IPS-20b (cell line): Measurements from ENCODE around the gene CACNA2D2.

Experiments used
- H3K27ac ChIP-seq: one replicate; pipeline ENCODE4 v1.5.1; 2013; ENCODE audit warnings: low read length
- H3K27me3 ChIP-seq: 2 replicates; pipeline ENCODE4 v1.6.1; 2013; ENCODE audit warnings: mild to moderate bottlenecking, low read length, inconsistent platforms; ENCODE audit not compliant: insufficient read depth
- H3K36me3 ChIP-seq: 2 replicates; pipeline ENCODE4 v1.6.1; 2013; ENCODE audit warnings: low read depth, mild to moderate bottlenecking, inconsistent platforms, low read length, moderate library complexity; ENCODE audit not compliant: insufficient read depth
- H3K4me1 ChIP-seq: 2 replicates; pipeline ENCODE4 v1.6.1; 2013; ENCODE audit warnings: mild to moderate bottlenecking, control low read depth, inconsistent platforms, low read length, moderate library complexity; ENCODE audit not compliant: insufficient read depth
- H3K4me3 ChIP-seq: 2 replicates; pipeline ENCODE4 v1.5.1; 2013; ENCODE audit warnings: mild to moderate bottlenecking, low read length, inconsistent platforms
- H3K9ac ChIP-seq: 2 replicates; pipeline ENCODE4 v1.6.1; 2013; ENCODE audit warnings: low read depth, mild to moderate bottlenecking, inconsistent platforms, low read length, moderate library complexity
- H3K9me3 ChIP-seq: 2 replicates; pipeline ENCODE4 v1.6.1; 2013; ENCODE audit warnings: mild to moderate bottlenecking, low read depth, low read length, inconsistent platforms; ENCODE audit not compliant: insufficient read depth

Gene CACNA2D2

DNA sequence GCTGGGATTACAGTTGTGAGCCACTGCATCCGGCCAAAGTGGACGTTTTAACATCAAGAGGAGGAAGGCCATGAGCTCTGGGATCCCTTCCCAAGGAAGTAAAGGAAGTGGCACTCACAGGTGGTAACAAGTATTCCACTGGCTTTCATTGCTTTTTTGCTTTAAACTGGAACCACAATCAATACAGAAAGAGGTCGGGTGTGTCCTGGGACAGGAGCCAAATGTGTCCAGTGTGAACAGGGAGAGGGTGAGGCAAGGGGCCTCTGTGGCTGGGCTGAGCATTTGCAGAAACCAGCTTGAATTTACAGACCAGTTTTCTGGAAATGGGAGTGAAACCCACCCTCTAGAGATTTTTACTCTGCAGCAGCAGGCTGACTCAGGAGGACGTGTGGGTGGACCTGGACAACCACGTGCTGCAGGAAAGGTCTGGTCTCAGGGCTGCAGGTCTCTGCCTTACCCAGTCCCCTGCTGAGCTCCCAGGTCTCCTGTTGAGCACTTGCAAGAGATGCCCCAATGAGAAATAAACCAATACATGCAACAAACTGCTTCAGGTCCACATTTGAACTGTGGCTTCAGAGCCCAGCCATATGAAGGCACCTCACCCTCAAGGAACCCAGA lies 101.3 kb downstream of the CACNA2D2 start:
- Histone ChIP-seq H3K4me1 (no peaks in the 10 kb centered on the region), H3K4me3 (no peak overlapping the region), H3K27me3 (no peaks in the 10 kb centered on the region; the same call in none of the 2 replicates), H3K36me3 (no peaks in the 10 kb centered on the region), H3K9me3 (no peaks in the 10 kb centered on the region), H3K27ac (no peak overlapping the region), H3K9ac (no peak overlapping the region)

DNA sequence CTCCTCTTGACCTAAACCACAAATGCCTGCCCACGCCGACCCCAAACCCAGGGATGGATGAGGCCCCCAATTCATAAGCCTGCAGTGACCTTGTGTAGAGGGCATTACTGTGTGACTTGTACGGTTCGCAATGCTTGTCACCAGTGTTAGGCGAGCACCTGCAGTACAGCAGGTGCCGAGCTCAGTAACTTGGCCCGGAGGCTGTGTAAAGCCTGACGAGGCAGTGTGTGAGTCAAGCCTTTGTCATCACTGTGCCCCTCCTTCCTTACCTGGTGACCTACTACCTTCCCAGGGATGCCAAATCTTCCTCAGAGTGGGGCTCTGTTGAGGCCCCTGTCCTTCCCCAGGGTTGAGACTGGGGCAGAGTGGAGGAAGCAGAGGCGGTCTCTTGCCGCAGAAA lies 106.9 kb downstream of the CACNA2D2 start:
- H3K27me3 ChIP-seq = no peaks in the 10 kb centered on the region; the same call in 1 of the 2 replicates
- H3K4me3 ChIP-seq = no peak overlapping the region
- no peaks in the 10 kb centered on the region for H3K36me3 ChIP-seq
- no peaks in the 10 kb centered on the region for H3K9me3 ChIP-seq
- H3K27ac ChIP-seq = no peak overlapping the region
- no peak overlapping the region for H3K9ac ChIP-seq
- H3K4me1 ChIP-seq = no peaks in the 10 kb centered on the region

DNA sequence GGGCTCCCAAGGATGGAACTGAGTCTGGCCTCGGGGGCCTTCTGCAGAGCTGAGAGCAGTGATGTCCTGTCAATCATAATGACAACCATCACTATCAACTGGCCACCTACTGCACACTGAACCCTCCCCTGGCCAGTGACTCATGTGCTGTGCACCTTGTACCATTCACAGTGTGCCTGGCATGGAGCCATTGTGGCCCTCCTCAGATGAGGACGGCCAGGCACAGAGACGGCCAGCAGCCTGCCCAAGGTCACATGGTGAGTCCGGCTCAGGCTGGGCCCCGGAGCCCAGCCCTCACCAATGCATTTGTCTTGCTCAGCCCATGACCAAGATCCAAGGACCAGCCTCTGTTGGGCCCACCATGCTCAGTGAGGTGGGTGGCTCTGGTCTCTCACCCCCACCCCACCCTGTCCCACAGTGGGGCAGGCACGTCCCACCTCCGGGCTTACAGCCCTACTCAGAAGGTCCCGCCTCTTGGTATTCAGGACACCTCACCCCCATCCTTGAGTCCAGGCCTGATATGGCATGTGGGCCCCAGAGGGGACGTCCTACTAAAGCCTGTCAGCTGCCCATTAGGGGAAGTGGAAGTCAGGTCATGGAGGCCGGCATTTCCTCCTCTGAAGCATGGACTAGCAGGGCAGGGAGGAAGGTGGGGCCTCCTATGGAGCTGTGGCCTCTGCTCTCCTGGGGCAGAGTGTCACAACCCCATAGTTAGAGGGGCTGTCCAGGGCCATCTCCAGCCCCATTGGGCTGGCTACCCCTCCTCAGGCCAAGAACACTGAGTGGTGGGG lies 108.2 kb downstream of the CACNA2D2 start:
- Histone ChIP-seq H3K9ac (no peak overlapping the region), H3K27ac (no peak overlapping the region), H3K9me3 (no peaks in the 10 kb centered on the region), H3K27me3 (no peaks in the 10 kb centered on the region; the same call in 1 of the 2 replicates), H3K36me3 (no peaks in the 10 kb centered on the region), H3K4me3 (no peak overlapping the region), H3K4me1 (no peaks in the 10 kb centered on the region)

DNA sequence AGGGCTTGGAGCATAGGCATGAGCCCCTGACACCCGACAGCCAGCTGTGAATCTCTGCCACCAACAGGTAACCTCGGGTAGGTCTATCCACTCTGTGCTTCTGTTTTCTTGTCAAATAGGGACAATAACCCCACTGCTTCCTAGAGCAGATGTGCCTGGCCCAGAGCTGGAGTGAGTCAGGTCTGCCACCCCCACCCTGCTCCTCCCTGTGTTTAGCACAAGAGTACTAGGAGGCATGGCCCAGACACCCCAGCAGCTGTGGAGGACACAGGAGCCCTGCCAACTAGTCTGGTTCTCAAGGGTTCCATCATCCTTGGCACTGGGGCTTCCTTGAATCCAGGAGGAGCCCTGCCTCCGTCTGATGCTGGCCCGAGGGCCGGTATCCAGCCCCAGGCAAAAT lies 110.4 kb downstream of the CACNA2D2 start:
- no peak overlapping the region for H3K4me3 ChIP-seq
- no peaks in the 10 kb centered on the region for H3K4me1 ChIP-seq
- H3K27me3 ChIP-seq = no peaks in the 10 kb centered on the region
- H3K27ac ChIP-seq = no peak overlapping the region
- H3K9me3 ChIP-seq = no peaks in the 10 kb centered on the region
- H3K9ac ChIP-seq = no peak overlapping the region
- no peaks in the 10 kb centered on the region for H3K36me3 ChIP-seq

DNA sequence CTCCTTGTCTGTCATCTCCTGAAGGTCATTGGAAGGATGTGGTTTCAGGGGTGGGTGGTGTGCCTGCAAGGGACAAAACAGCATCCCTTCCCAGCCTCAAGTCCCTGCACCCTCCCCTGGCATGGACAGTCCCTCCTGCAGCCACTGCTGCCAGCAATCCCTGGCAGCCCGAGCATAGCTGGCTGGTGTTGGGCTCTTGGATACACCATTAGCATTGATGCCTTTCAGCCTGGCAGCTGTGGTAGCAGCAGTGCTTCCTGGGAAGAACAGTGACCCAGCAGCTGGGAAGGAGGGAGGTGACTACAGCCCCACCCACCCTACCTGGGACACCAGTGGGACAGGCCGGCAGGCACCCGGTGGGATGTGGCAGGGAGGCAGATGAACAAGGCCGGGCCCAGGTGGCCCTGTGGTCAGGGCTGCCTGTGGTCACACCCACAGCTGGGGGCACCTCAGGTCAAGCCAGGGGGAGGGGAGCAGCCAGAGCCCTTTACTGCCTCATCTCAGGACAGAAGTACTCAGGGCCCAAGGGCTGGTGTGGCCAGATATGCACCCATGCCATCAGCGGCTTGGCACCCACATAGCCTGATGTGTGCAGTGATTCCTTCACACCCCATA lies 111.2 kb downstream of the CACNA2D2 start:
- Histone ChIP-seq H3K9me3 (no peaks in the 10 kb centered on the region), H3K9ac (no peak overlapping the region), H3K36me3 (no peaks in the 10 kb centered on the region)

DNA sequence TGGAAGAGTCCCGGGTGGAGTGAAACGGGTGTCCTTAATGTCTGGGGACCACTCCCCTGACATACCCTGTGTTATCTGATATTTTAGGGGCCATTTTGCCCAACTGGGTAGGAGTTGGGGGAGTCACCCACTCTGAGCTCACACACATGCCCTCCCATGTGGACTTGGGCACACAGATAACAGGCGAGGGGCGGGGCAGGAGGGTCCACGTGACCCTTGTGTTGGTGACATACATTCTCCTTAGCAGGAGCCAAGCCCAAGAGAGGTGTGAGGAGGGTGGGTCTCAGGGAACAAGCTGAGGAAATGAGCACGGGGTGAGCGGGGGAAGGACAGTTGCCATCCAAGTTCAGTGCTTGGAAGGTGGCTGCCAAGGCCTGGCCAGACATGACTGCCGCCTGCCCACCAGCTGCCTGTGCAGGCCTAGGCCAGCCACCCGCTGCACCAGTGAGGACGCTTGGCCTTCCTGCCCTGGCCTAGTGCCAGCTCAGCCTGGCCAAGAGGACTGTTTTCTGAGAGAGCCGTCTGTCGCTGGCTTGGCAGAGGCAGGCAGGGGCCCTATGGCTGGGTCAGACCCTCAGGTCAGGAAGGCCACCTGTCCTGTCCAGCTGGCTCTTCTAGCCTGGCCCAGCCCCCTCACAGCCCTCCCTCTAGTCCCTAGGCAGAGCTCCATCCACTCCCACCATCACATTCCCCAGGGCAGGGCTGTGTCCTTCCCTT lies 112.8 kb downstream of the CACNA2D2 start:
- Histone ChIP-seq H3K27me3 (no peaks in the 10 kb centered on the region), H3K27ac (no peak overlapping the region), H3K9ac (no peak overlapping the region), H3K9me3 (no peaks in the 10 kb centered on the region), H3K36me3 (no peaks in the 10 kb centered on the region), H3K4me3 (no peak overlapping the region), H3K4me1 (no peaks in the 10 kb centered on the region)

More for the DNA sequence above, 111.2 kb downstream of the CACNA2D2 start:
- Histone ChIP-seq H3K27me3 (no peaks in the 10 kb centered on the region), H3K4me1 (no peaks in the 10 kb centered on the region), H3K27ac (no peak overlapping the region), H3K4me3 (no peak overlapping the region)

DNA sequence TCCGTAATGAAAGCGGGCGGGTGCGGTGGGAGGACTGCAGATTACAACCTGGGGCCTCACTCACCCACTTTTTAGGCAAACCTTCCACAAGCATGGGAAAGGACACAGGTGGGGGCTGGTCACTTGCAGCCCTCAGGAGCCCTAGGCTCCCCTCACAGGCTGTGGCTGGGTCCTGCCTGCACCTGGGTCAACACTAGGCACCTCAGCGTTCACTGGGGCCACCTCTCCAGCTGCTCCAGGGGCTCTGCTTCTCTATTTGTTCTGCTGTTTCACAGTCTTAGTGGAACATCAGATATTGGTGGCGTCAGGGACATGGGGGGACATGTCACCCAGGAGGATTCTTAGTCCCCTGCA lies 114.0 kb downstream of the CACNA2D2 start:
- Histone ChIP-seq H3K27ac (no peak overlapping the region), H3K36me3 (no peaks in the 10 kb centered on the region), H3K4me1 (no peaks in the 10 kb centered on the region), H3K9me3 (no peaks in the 10 kb centered on the region), H3K27me3 (no peaks in the 10 kb centered on the region), H3K9ac (no peak overlapping the region), H3K4me3 (no peak overlapping the region)

DNA sequence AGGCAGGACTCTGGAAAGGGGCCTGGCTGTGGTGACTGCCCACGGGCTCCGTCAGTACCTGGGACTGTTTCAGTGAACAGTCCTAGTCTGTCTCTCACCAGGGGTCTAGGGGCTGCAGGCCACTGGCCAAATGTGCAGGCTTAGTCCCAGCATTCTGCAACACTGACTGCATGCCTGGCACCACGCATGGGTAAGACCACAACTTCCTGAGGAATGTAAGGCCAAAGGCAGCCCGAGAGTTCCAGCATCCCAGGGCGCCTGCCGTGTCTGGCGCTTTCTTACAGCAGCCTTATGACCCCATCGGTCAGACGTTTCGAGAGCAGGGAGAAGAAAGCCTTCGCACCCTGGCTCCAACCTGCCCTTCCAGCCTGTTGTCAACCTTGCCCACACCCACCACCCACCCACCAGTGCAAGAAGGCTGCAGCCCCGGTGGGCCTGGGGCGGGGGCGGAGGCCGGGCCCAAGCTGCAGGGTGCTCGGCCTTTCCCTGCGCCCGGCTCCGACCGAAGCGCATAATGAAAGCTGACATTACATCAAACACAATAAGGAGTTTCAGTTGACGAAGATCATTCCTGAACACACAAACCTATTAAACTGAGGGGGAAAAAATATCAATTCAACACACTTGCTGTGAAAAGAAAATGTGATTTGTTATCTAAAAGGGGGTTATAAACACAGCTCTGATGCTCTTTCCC lies 114.6 kb downstream of the CACNA2D2 start:
- no peak overlapping the region for H3K27ac ChIP-seq
- H3K36me3 ChIP-seq = no peaks in the 10 kb centered on the region
- no peaks in the 10 kb centered on the region for H3K4me1 ChIP-seq
- no peaks in the 10 kb centered on the region for H3K9me3 ChIP-seq
- H3K9ac ChIP-seq = no peak overlapping the region
- no peak overlapping the region for H3K4me3 ChIP-seq
- no peaks in the 10 kb centered on the region for H3K27me3 ChIP-seq

DNA sequence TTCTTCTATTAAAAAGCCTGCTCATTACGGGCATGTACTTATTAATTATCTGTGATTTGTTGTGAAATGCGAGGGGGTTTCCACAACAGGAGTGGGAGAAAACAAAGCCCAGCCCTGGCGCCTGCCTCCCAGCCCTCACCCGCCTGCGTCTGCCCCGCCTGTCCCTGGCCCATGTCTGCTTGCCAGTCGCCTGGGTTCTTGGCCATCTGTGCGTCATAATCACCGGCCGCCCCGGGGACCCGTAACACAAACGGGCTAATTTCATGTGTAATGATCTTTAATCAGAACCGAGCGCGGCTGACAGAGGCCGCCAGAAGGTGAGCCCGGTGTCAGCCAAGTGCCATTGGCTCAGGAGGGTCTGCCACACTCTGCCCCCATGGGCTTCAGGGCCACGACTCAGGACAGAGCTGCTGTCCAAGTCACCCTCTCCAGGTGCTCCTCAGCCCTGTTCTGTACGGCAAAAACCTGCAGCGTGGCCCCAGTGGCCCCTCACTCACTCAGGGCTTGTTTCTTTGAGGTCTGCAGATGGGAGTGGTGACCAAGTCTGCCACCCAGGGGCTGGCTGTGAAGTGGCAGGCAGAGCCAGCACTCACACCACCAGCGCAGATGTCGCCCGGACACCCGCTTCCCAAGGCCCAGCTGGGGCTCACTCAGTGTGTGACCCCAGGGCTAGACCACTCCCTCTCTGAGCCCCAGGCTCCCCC lies 115.3 kb downstream of the CACNA2D2 start:
- Histone ChIP-seq H3K4me3 (no peak overlapping the region), H3K27ac (no peak overlapping the region), H3K27me3 (no peaks in the 10 kb centered on the region), H3K9me3 (no peaks in the 10 kb centered on the region), H3K9ac (no peak overlapping the region), H3K4me1 (no peaks in the 10 kb centered on the region), H3K36me3 (no peaks in the 10 kb centered on the region)

DNA sequence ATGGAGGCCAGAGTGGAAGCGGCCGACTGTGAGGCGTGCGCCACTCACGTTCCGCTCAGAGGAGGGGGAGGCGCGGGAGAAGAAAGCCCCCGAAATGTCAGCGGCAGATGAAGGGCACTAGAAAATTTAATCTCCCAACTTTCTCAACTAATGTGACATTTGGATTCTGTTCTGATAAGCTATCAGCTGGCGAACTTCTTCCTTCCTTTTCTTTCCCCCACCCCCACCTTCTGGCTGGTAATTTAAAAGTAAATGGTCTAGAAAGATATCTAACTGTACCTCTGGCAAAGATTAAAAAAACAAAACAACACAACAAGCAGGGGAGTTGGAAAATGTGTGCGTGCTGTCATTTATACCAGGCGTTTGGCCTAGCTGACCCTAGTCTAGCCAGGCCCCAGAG lies 117.7 kb downstream of the CACNA2D2 start:
- Histone ChIP-seq H3K27ac (no peak overlapping the region), H3K9ac (no peak overlapping the region)

DNA sequence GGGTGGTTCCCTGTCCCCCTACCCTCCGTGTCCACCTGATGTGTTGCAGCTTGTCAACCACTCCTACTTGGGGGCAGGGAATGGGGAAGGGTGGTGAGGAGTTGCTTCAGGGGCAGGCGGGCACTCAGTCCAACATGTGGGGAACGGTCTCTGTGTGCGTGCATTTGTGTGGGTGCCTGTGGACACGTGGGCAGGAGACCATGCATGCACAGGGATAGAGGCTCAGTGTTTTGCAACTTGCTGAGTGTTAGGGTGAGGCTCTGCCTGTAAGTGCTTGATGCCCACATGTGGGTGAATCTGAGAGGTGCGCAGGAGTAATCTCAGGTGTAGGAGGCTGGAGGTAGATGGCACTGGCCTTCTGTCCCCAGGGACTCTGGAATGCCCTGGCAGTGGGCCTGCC lies 119.7 kb downstream of the CACNA2D2 start:
- Histone ChIP-seq H3K27ac (no peak overlapping the region), H3K4me1 (no peaks in the 10 kb centered on the region), H3K9me3 (no peaks in the 10 kb centered on the region), H3K27me3 (no peaks in the 10 kb centered on the region), H3K36me3 (no peaks in the 10 kb centered on the region), H3K9ac (no peak overlapping the region), H3K4me3 (no peak overlapping the region)

More for the DNA sequence above, 117.7 kb downstream of the CACNA2D2 start:
- no peaks in the 10 kb centered on the region for H3K4me1 ChIP-seq
- no peaks in the 10 kb centered on the region for H3K36me3 ChIP-seq
- H3K9me3 ChIP-seq = no peaks in the 10 kb centered on the region
- H3K4me3 ChIP-seq = no peak overlapping the region
- no peaks in the 10 kb centered on the region for H3K27me3 ChIP-seq
